Fibroblast of villous mesenchyme (primary cell): Measurements from ENCODE around the gene HDAC11. TPM values are rescaled to one million over a fixed set of nuclear protein-coding genes. Genes with fewer than 3 reads are reported as not detected.
A peak's percentile ranks its signal among the peaks of the same experiment; 100 is the strongest.

Experiments
- DNase-seq: peaks from one replicate; pipeline ENCODE4 v3.0.0-alpha.2; 2010; ENCODE audit warnings: low read depth
- H3K4me3 ChIP-seq: 2 replicates; pipeline ENCODE4 v1.5.1; 2011; ENCODE audit warnings: low read depth, mild to moderate bottlenecking, low read length
- total RNA-seq: library from RNA; depleted of rRNA; stranded (reverse); fragments of >200 nt; gene quantifications from 2 replicates; pipeline ENCODE4 v1.2.3, GENCODE V29; 2012
- TF ChIP-seq, protein P1 (sequence below): IDR thresholded peaks from 2 replicates; pipeline ENCODE4 v1.5.1; 2012; ENCODE audit warnings: low read depth, mild to moderate bottlenecking, low read length; ENCODE audit not compliant: insufficient read depth

Gene HDAC11
- total RNA-seq, 1 donor: 9.5 TPM

DNA sequence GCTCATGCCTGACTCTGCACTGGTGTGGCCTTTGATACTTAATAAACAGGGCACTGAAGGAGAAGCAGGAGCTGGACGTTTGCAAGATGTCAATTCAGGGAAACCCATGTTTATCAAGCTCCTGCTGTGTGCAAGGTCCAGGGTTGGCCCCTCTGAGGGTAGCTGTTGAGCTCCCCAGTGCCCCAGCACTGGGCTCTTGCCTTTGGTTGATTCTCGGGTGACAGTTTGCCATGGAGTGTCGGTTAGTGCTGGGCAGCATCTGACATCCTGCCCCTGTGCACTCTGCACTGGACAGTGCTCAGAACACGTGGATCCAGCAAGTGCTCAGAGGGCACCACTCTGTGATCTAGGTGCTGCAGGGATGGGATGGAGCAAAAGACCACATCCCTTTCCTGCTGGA is 7.3 kb downstream of the HDAC11 start:
- no peak for DNase-seq
- no peak overlapping the region for H3K4me3 ChIP-seq
- TF ChIP-seq, protein P1, sequence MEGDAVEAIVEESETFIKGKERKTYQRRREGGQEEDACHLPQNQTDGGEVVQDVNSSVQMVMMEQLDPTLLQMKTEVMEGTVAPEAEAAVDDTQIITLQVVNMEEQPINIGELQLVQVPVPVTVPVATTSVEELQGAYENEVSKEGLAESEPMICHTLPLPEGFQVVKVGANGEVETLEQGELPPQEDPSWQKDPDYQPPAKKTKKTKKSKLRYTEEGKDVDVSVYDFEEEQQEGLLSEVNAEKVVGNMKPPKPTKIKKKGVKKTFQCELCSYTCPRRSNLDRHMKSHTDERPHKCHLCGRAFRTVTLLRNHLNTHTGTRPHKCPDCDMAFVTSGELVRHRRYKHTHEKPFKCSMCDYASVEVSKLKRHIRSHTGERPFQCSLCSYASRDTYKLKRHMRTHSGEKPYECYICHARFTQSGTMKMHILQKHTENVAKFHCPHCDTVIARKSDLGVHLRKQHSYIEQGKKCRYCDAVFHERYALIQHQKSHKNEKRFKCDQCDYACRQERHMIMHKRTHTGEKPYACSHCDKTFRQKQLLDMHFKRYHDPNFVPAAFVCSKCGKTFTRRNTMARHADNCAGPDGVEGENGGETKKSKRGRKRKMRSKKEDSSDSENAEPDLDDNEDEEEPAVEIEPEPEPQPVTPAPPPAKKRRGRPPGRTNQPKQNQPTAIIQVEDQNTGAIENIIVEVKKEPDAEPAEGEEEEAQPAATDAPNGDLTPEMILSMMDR: no peak

DNA sequence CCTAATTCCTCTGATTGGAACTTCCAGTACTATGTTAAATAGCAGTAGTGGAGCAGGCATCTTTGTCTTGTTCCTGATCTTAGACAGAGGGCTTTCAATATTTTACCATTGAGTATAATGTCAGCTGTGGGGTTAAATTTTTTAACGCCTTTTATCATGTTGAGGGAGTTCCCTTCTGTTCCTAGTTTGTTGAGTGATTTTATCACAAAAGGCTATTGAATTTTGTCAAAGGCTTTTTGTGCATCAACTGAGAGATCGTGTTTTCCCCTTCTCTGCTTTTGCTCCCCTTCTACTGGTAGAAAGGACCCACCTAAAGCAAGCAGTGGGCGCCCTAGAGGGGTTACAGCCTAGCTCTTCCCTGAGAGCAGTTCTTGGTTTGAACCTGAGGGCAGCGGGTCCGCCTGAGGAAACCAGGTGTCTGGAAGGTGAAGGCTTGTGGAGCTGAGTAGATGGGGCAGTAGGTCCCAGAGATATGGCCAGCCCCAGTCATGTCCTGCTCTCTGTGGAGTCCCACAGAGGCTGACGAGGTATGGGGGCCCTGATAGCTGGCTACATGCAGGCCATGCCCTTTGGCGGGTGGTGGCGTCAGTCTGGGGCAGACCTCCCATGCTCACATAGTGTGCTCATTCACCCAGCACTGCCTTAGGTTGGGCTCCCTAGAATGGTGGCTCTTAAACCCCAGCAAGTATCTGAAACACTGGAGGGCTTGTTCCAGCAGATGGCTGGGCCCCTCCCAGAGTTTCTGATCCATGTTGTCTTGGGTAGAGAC is 11.3 kb downstream of the HDAC11 start:
- no peak overlapping the region for H3K4me3 ChIP-seq
- TF ChIP-seq, protein P1: no peak
- DNase-seq: no peak

DNA sequence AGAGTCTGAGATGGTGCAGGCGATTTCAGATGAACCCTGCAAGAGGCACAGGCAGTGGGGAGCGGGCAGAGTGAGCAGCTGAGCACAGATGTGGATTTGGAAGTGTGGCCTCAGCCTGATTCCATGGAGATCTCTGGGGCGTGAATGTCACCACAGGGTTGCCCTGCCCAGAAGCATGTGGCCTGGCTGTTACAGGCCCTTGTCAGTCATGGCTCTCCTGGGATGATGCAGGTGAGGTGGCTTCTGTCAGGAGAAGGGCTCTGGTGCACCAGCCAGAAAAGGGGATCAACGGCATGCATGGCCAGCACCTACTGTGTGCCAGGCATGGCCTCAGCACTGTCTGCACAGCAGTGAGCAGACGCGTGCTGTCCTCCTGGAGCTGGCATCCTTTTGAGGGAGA is 11.9 kb downstream of the HDAC11 start:
- DNase-seq: no peak
- no peak overlapping the region for H3K4me3 ChIP-seq
- TF ChIP-seq, protein P1: no peak

DNA sequence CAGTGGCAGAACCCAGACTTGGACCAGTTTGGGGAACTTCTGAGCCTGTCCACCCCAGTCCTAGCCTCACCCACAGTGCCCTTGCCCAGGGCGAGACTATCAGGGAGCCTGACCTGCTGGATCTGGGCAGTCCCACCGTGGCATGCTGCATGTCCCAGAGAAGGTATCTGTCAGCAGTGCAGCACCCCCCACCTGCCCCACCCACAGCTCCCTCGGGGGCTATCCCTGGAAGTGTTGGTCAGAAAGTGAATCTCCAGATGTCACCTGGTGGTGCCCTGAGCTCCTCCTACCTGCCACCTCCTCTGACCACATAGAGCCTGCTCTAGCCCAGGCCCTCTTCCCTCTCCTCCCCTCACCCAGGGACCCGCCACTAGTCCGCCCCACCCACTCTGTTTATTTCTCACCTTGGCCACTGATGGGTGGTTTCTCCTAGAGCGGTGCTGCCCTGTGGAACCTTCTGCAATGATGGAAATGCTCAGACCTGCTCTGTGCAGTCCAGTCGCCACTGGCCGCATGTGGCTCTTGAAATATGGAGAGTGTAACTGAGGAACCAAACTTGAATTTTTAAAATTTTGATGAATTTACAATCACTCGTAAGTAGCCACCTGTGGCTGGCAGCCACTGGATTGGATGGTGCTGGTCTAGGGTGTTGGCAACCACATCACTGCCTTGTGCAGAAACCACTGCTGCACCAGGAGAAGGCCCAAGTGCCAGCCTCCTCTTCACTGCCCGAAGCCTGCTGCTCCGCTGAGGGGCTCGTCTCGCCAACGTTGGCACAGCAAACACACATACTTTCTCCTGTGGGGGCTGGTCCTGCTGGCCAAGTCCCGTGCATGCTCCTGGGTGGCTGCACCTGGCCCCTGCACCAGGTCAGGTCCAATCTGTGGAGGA is 13.1 kb downstream of the HDAC11 start:
- H3K4me3 ChIP-seq: no peak overlapping the region
- TF ChIP-seq, protein P1: no peak
- DNase-seq: no peak

DNA sequence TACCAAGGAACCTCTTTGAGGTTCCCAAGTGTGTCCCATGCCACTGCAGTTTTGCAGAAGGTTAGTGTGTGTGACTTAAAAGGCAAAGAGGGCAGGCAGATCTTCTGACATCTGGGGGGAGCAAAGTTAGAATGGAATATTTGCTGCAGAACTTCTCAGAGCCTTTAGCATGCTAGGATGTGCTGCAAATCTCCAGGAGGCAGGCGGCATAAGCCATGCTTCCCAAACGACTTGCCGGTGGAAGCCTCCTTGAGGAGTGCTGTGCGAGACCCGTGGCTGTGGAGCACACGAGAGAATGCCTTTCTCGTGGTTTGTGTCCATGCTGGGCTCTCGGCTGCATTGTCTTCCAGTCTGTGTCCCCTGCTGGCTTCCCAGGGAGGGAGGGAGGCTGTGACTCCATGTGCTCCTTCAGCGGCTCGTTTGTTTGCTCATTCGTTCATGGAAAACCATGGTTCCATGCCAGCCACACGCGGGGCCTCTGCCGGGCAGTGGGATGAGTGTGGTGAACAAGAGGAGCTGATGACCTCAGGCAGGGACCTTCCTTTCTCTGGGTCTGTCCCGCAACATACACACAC is 13.8 kb downstream of the HDAC11 start:
- no peak overlapping the region for H3K4me3 ChIP-seq
- TF ChIP-seq, protein P1: no peak
- DNase-seq: no peak

DNA sequence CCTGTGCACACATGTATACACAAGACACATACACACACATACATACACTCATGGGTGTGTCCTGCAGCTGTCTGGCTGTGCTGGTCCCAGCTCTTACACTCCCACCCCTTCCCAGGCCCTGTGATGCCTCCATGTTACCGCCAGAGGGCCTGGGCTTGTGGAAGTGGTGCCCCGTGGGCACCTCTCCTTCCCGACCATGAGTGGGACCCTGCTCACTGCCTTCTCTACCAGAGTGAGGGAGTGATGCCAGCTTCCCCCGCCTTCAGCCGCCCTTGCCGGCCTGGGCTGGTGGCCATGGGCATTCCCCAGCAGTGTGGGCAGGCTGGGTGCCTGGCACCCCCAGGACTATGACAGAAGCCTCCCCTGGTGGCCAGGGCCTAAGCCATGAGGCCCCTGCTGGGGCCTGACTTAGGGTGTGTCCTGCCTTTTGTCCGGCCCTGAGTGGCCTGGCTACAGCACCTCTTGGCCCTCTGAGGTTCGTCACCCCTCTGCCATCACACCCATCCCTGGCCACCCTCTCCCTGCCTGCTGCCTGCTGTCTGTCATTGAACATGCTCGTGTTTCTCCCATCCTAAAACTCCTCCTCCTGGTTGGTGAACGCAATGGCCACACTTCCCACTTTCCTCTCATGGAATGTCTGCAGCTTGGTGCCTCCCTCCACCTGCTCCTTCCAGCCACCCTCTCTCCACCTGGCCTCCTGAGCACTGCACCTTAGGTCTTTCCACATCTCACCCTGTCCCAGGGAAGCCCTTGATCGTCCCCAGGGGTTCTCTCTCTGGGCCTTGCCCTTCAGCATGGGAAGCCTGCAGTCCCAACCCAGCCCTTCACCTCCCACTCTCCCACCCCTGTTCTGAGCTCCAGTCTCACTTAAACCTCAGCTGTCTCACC is 14.6 kb downstream of the HDAC11 start:
- TF ChIP-seq, protein P1: peak; percentile 82
- H3K4me3 ChIP-seq: no peak overlapping the region
- DNase-seq: peak; percentile 31
